ENCODE results near the gene FGF12. TPM values are rescaled to one million over a fixed set of nuclear protein-coding genes. Genes with fewer than 3 reads are reported as not detected.

FGF12 gene
- total RNA-seq, 4 donors from 2014 or later: 0.94 to 15.9 (median 15.1) TPM

DNA sequence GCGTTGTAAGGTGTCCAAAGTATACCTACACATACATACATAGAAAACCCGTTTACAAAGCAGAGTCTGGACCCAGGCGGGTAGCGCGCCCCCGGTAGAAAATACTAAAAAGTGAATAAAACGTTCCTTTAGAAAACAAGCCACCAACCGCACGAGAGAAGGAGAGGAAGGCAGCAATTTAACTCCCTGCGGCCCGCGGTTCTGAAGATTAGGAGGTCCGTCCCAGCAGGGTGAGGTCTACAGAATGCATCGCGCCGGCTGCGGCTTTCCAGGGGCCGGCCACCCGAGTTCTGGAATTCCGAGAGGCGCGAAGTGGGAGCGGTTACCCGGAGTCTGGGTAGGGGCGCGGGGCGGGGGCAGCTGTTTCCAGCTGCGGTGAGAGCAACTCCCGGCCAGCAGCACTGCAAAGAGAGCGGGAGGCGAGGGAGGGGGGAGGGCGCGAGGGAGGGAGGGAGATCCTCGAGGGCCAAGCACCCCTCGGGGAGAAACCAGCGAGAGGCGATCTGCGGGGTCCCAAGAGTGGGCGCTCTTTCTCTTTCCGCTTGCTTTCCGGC, 318.6 kb downstream of the FGF12 start:
- Histone ChIP-seq H3K4me1 (peaks cover 0 to 49% (median 0%) of the 10 kb centered on the region in 3 donors), H3K4me3 (peak overlapping the region; percentile 67 to 70), H3K27ac (peak overlapping the region; percentile 77 to 90 (median 86)), H3K9me3 (no peaks in the 10 kb centered on the region), H3K36me3 (no peaks in the 10 kb centered on the region), H3K27me3 (peaks cover 17% of the 10 kb centered on the region)
- no peak for TF ChIP-seq EP300 (IDR thresholded peaks at IDR 0.05)
- no peak for TF ChIP-seq POLR2A (IDR thresholded peaks at IDR 0.05)
- TF ChIP-seq POLR2AphosphoS5 (IDR thresholded peaks at IDR 0.05): no peak
- TF ChIP-seq, protein P1, sequence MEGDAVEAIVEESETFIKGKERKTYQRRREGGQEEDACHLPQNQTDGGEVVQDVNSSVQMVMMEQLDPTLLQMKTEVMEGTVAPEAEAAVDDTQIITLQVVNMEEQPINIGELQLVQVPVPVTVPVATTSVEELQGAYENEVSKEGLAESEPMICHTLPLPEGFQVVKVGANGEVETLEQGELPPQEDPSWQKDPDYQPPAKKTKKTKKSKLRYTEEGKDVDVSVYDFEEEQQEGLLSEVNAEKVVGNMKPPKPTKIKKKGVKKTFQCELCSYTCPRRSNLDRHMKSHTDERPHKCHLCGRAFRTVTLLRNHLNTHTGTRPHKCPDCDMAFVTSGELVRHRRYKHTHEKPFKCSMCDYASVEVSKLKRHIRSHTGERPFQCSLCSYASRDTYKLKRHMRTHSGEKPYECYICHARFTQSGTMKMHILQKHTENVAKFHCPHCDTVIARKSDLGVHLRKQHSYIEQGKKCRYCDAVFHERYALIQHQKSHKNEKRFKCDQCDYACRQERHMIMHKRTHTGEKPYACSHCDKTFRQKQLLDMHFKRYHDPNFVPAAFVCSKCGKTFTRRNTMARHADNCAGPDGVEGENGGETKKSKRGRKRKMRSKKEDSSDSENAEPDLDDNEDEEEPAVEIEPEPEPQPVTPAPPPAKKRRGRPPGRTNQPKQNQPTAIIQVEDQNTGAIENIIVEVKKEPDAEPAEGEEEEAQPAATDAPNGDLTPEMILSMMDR (IDR thresholded peaks at IDR 0.05): no peak
- WGBS, 2 donors (ENCODE audit: low coverage in 1 of 2): 0% methylated on average over 9 to 17 of the region's 41 CpGs
- no peak for ATAC-seq

DNA sequence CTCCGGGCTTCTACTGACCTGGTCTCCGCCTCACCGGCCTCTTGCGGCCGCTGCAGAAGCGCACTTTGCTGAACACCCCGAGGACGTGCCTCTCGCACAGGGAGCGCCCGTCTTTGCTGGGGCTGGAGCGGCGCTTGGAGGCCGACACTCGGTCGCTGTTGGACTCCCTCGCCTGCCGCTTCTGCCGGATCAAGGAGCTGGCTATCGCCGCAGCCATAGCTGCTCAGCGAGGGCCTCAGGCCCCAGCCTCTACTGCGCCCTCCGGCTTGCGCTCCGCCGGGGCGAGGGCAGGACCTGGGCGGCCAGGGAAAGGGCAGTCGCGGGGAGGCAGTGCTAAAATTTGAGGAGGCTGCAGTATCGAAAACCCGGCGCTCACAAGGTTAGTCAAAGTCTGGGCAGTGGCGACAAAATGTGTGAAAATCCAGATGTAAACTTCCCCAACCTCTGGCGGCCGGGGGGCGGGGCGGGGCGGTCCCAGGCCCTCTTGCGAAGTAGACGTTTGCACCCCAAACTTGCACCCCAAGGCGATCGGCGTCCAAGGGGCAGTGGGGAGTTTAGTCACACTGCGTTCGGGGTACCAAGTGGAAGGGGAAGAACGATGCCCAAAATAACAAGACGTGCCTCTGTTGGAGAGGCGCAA, 319.2 kb downstream of the FGF12 start:
- Histone ChIP-seq H3K27me3 (peaks cover 17% of the 10 kb centered on the region), H3K4me3 (peak overlapping the region; percentile 67 to 70), H3K9me3 (no peaks in the 10 kb centered on the region), H3K4me1 (peaks cover 0 to 49% (median 0%) of the 10 kb centered on the region in 3 donors), H3K27ac (peak overlapping the region; percentile 44 to 90 (median 86)), H3K36me3 (no peaks in the 10 kb centered on the region)
- WGBS, 2 donors (ENCODE audit: low coverage in 1 of 2): 0% methylated on average over 22 of the region's 50 CpGs; no CpG with 5 or more reads in 1 of the 2 donors
- TF ChIP-seq, protein P1 (IDR thresholded peaks at IDR 0.05): peak in 2 of 4 experiments; percentile 15 to 47
- TF ChIP-seq POLR2AphosphoS5 (IDR thresholded peaks at IDR 0.05) (no peak), EP300 (IDR thresholded peaks at IDR 0.05) (no peak)
- peak; percentile 26 for ATAC-seq

DNA sequence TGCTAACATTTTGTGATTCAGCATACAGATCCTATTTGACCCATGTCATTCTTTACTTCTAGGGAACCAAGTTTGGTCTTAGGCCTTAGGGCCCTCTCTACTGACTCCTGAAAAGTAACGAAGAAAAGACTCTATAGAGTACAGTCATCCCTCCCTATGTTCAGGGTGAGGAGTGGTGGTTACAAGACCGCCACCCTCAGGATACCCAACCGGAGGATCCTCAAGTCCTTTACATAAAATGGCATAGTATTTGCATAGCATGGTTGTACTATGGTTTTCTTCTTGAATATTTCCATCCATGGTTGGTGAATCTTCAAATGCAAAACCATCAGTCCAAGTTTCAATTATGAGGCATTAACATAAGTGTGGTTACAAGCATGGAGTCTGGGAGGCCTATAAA, 327.6 kb downstream of the FGF12 start:
- no peak for TF ChIP-seq EP300 (IDR thresholded peaks at IDR 0.05)
- no peak for TF ChIP-seq POLR2AphosphoS5 (IDR thresholded peaks at IDR 0.05)
- TF ChIP-seq POLR2A (IDR thresholded peaks at IDR 0.05): no peak
- TF ChIP-seq, protein P1 (IDR thresholded peaks at IDR 0.05): no peak
- H3K36me3 ChIP-seq: peaks cover 0 to 4% of the 10 kb centered on the region in 2 donors
- no peaks in the 10 kb centered on the region for H3K4me1 ChIP-seq
- ATAC-seq: no peak
- 93 to 100% methylated on average over 2 of the region's 3 CpGs for WGBS, 2 donors (ENCODE audit: low coverage in 1 of 2)
- H3K27ac ChIP-seq: no peak overlapping the region
- H3K27me3 ChIP-seq: no peaks in the 10 kb centered on the region
- H3K9me3 ChIP-seq: no peaks in the 10 kb centered on the region
- no peak overlapping the region for H3K4me3 ChIP-seq

DNA sequence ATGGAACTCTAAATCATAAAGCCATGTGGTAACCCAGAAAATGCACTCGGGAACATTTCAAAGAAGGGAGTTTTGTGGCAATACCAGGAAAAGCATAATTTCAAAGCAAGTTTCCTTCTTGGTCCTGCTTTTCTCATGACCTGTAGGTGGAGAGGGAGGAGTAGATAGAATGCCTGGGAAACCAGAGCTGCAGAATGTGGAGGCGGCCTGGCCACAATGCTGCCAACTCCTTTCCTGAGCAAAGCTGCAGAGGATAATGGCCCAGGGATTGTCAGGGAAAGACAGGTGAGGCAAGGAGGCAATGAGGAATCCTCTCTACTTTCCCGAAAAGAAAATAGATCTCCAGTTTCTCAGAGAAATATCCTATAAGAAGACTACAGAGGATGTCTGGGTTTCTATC, 330.3 kb downstream of the FGF12 start:
- no peak for ATAC-seq
- Histone ChIP-seq H3K27ac (no peak overlapping the region), H3K9me3 (no peaks in the 10 kb centered on the region), H3K4me1 (no peaks in the 10 kb centered on the region), H3K27me3 (no peaks in the 10 kb centered on the region), H3K4me3 (no peak overlapping the region), H3K36me3 (peaks cover 0 to under 1% of the 10 kb centered on the region in 2 donors)
- TF ChIP-seq, protein P1 (IDR thresholded peaks at IDR 0.05): no peak
- TF ChIP-seq POLR2AphosphoS5 (IDR thresholded peaks at IDR 0.05) (no peak), EP300 (IDR thresholded peaks at IDR 0.05) (no peak), POLR2A (IDR thresholded peaks at IDR 0.05) (no peak)
- WGBS, 2 donors (ENCODE audit: low coverage in 1 of 2): 93 to 96% methylated on average over 3 of the region's 3 CpGs

DNA sequence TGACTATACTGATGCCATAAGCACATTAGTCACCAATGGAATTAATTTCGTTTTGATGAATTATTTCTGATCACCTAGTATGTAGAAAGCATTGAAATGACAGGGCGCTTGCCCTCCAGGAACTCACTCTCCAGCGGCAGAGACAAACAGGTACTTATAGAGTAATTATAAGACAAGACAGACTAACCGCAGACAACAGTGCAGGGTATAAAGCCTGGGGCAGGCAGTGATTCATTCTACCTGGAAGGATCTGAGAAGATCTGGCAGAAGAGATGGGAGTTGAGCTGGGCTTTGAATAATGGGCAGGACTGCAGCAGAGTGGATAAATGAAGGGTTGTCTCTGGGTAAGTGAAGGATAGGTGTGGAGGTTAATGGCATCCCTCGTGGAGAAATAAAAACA, 331.8 kb downstream of the FGF12 start:
- Histone ChIP-seq H3K4me1 (no peaks in the 10 kb centered on the region), H3K36me3 (no peaks in the 10 kb centered on the region), H3K4me3 (no peak overlapping the region), H3K27ac (no peak overlapping the region), H3K27me3 (no peaks in the 10 kb centered on the region), H3K9me3 (no peaks in the 10 kb centered on the region)
- WGBS, 2 donors (ENCODE audit: low coverage in 1 of 2): 78 to 88% methylated on average over 5 of the region's 5 CpGs
- no peak for ATAC-seq
- TF ChIP-seq EP300 (IDR thresholded peaks at IDR 0.05): no peak
- no peak for TF ChIP-seq POLR2A (IDR thresholded peaks at IDR 0.05)
- TF ChIP-seq, protein P1 (IDR thresholded peaks at IDR 0.05): no peak
- no peak for TF ChIP-seq POLR2AphosphoS5 (IDR thresholded peaks at IDR 0.05)
